AG04450 (cell line): ENCODE results near the gene SRSF1. TPM values are rescaled to one million over a fixed set of nuclear protein-coding genes. Genes with fewer than 3 reads are reported as not detected.
"Not testable (repeated sequence)": the region's sequence is repeated elsewhere in the genome, so short reads cannot be mapped to it uniquely, and the experiment has no call there.

Source experiments
- CTCF ChIA-PET: fragments of 300-600, 350-600 bp; formaldehyde crosslinking; extraction: SDS; loops from one replicate; lab custom pipeline; 2022; ENCODE audit warnings: antibody characterized with exemption, inconsistent platforms; lab: Charles Lee
- POLR2A ChIA-PET: fragments of 350-600 bp; formaldehyde crosslinking; extraction: SDS; loops from one replicate; lab custom pipeline; 2021; ENCODE audit warnings: antibody characterized with exemption, inconsistent platforms; lab: Yijun Ruan, JAX
- DNase-seq: peaks from one replicate; pipeline ENCODE4 v3.0.0-alpha.2; 2011; ENCODE audit warnings: low read depth, low spot score
- H3K27ac ChIP-seq: one replicate; pipeline ENCODE4 v1.5.1; 2012; ENCODE audit warnings: low read depth, low read length, control low read depth
- H3K27me3 ChIP-seq: one replicate; pipeline ENCODE4 v1.6.0; 2012; ENCODE audit warnings: low read length; ENCODE audit not compliant: control insufficient read depth, insufficient read depth
- H3K4me3 ChIP-seq: 2 replicates; pipeline ENCODE4 v1.5.1; 2011; ENCODE audit warnings: mild to moderate bottlenecking, low read depth, low read length, control low read depth
- H3K9me3 ChIP-seq: 2 replicates; pipeline ENCODE4 v1.5.1; 2012; ENCODE audit warnings: low read length; ENCODE audit not compliant: control insufficient read depth, insufficient read depth
- polyA plus RNA-seq: library from polyadenylated mRNA; depleted of rRNA; stranded (reverse); fragments of >200 nt; gene quantifications from 2 replicates; pipeline ENCODE4 v1.2.3, GENCODE V29; 2011
- TF ChIP-seq, protein P1 (sequence below): IDR thresholded peaks from 2 replicates; pipeline ENCODE4 v1.5.1; 2011; ENCODE audit warnings: low read depth, low read length, control low read depth, inconsistent platforms

The SRSF1 gene
- polyA plus RNA-seq, 1 experiment = 249 TPM

DNA sequence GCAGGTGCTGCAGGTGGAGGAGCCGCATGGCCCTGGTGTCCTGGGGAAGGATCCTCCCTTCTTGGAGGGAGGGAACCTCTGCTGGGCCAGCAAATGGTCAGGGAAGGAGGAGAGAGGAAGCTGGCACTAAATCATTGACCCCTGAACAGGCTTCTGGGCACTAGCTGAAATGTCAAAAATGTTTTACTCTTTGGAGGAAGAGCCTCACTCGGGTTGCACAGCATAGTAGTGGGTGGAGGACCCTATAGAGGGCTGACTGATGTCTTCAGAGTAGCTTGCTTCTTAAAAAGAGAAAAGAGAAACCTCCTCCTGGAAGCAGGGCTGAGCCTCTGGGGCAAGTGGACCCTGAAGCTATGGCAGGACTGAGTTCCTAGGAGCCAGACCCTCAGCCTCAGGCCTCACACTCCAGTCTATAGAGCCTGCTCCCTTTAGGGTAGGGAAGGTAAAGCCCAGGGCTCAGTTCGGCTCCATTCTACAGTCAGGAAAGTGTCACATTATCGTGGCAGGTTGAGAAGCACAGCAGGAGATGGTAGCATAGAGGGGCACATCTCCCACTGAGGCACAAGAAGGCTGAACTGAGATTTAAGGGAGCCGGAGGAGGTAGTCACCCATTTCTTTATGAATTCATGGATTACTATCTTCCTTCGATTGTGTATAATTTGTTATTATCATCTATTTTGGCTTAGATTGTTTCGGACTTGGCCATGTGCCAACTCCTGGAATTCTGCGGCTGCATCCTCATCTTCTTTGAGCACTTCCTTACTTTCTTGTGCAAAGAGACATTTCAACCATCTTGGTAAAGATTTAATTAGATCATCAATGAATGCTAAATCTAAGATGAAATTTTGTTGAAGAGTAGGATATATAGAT is 44.5 kb downstream of the SRSF1 start:
- Histone ChIP-seq H3K4me3 (no peak overlapping the region), H3K27ac (no peak overlapping the region), H3K9me3 (no peaks in the 10 kb centered on the region; the same call in 1 of the 2 replicates), H3K27me3 (no peaks in the 10 kb centered on the region)
- CTCF ChIA-PET = no interaction called here
- TF ChIP-seq, protein P1, sequence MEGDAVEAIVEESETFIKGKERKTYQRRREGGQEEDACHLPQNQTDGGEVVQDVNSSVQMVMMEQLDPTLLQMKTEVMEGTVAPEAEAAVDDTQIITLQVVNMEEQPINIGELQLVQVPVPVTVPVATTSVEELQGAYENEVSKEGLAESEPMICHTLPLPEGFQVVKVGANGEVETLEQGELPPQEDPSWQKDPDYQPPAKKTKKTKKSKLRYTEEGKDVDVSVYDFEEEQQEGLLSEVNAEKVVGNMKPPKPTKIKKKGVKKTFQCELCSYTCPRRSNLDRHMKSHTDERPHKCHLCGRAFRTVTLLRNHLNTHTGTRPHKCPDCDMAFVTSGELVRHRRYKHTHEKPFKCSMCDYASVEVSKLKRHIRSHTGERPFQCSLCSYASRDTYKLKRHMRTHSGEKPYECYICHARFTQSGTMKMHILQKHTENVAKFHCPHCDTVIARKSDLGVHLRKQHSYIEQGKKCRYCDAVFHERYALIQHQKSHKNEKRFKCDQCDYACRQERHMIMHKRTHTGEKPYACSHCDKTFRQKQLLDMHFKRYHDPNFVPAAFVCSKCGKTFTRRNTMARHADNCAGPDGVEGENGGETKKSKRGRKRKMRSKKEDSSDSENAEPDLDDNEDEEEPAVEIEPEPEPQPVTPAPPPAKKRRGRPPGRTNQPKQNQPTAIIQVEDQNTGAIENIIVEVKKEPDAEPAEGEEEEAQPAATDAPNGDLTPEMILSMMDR = no peak
- DNase-seq = no peak
- POLR2A ChIA-PET = no interaction called here

DNA sequence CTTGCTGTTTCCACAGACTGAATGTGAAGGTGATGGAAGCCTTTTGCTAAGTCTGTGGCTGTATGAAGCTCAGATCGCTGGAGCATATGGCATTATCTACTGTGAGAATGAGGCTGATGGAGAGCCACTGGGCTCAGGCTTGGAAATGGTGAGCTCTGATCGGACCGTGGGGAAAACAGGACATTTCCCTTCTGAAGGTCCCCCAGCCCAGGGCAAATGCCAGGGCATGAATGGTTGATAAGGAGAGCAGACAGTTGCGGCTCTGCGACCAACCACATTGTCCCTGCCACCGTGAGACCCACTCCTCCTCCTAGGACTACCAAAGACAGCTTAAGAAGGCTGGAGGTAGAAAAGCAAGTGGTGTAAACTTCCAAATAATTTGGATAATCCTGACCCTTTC is 47.1 kb downstream of the SRSF1 start:
- no peak for DNase-seq
- H3K4me3 ChIP-seq = no peak overlapping the region
- TF ChIP-seq, protein P1 = no peak
- CTCF ChIA-PET = no interaction called here
- no peak overlapping the region for H3K27ac ChIP-seq
- H3K9me3 ChIP-seq = no peaks in the 10 kb centered on the region; the same call in 1 of the 2 replicates
- POLR2A ChIA-PET = interaction anchor here (0.6 kb wide), 2 partner anchors 9 to 100 kb away, joined by 3 read pairs; no protein-coding TSS in a partner anchor
- H3K27me3 ChIP-seq = no peaks in the 10 kb centered on the region

DNA sequence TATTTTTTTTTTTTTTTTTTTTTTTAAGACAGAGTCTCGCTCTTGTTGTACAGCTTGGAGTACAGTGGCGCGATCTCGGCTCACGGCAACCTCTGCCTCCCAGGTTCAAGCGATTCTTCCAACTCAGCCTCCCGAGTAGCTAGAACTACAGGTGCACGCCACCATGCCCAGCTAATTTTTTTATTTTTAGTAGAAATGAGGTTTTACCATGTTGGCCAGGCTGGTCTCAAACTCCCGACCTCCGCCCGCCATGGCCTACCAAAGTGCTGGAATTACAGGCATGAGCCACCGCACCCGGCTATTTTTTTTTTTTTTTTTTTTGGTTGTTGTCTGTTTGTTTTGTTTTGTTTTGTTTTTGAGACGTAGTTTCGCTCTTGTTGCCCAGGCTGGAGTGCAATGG is 48.7 kb downstream of the SRSF1 start:
- H3K27ac ChIP-seq, DNase-seq, H3K27me3 ChIP-seq, POLR2A ChIA-PET, H3K9me3 ChIP-seq, CTCF ChIA-PET, H3K4me3 ChIP-seq: not testable (repeated sequence)

DNA sequence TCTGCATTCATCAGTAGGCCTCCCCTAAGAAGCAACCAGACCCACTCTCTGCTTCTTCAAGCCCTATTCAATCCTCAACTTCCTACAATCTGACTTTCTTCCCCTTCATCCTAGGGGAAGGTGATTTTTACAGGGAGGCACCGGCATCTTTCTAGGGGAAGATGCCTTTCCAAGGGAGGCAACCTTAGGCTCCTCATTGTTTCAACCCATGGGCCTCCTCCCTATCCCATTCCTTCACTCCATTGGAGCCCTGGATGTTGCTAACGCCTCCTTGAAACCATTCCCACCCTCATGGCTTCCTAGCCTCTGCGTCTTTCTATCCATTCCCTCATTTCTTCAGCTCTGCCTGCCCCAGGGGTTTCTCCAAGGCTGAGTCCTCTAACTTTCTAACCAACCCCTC is 49.2 kb downstream of the SRSF1 start:
- H3K9me3 ChIP-seq = no peaks in the 10 kb centered on the region
- no peak for DNase-seq
- CTCF ChIA-PET = no interaction called here

DNA sequence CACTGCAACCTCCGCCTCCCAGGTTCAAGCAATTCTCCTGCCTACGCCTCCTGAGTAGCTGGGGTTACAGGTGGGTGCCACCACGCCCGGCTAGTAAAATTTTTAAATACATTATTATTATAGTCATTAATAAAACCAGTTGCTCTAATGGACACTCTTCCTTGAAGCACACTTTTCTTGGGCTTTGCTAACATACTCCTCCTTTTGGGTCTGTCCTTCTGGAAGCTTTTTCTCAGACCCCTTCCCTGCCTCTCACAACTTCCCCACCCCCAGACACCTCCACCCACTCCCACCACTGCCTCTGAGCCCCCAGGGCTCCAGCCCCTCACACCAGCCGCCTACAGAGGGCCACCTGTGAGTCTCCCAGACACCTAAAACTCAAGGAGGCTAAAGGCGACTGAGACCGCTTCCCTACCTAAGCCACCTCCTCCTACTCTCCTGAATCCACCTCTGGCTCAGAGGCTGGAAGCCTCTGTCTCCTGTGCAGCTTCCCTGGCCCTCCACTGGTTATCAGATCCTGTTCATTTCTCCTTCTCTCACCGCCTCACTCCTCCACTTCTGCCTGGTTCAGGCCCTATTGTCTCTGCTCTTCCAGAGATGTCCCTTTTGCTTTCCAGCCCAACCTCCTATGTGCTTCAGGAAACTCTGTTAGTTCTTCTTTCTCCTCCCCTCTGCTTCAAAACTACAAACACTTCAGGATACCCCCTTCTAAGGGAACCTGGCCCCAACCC is 49.8 kb downstream of the SRSF1 start:
- TF ChIP-seq, protein P1 = no peak
- H3K27ac ChIP-seq = no peak overlapping the region
- no peak overlapping the region for H3K4me3 ChIP-seq
- H3K27me3 ChIP-seq = no peaks in the 10 kb centered on the region
- DNase-seq = no peak
- H3K9me3 ChIP-seq = no peaks in the 10 kb centered on the region
- ChIA-PET POLR2A (no interaction called here), CTCF (no interaction called here)

More for the DNA sequence above, 49.2 kb downstream of the SRSF1 start:
- POLR2A ChIA-PET = no interaction called here
- H3K27ac ChIP-seq = no peak overlapping the region
- TF ChIP-seq, protein P1 = no peak
- no peaks in the 10 kb centered on the region for H3K27me3 ChIP-seq
- H3K4me3 ChIP-seq = no peak overlapping the region
